Jurkat, Clone E6-1 (cell line): ENCODE measurements around the gene SLC6A17.

Experiments used
- DNase-seq: peaks from one replicate; pipeline ENCODE4 v3.0.0-alpha.2; 2011; ENCODE audit warnings: low read depth, low spot score
- H3K4me3 ChIP-seq: 2 replicates; pipeline ENCODE4 v1.5.1; 2011; ENCODE audit warnings: mild to moderate bottlenecking, low read length, control low read depth, moderate library complexity

SLC6A17 gene

DNA sequence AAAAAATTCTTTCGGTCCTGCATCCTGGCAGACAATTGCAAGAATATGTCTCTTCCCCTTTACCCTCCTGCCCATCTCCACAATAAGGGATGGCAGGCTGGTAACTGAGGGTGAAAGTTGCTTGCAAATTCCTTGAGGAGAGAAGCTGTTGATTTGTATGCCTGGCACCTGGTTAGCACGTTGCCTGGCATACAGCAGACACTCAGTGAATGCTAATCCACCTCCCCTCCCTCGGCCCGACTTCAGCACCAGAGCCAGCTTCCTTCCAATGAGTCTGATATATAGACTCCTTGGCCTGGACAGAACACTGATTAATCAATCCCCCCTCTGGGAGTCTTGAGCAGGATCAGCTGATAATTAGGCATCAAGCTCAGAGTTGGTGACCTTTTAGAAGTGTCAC is 99.0 kb downstream of the SLC6A17 start:
- no peak overlapping the region for H3K4me3 ChIP-seq
- no peak for DNase-seq

DNA sequence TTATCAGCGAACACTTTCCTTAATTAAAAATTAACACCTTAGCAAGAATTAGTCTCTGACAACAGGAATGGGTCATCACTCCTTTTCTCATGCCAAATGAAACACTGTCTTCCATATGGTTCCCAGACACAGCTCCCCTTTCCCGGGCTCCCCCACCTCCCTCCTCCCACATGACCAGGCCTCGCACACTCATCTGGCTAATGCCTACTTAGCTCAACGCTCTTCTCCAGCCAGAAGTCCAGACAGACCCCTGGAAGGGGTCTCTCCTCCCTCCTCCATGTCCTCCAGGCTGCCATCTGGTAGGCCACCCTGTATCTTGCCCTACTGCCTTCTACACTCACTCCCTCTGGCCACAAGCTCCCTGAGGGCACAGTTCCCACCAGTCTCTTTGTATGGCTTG is 99.7 kb downstream of the SLC6A17 start:
- H3K4me3 ChIP-seq, result no peak overlapping the region
- DNase-seq, result no peak

DNA sequence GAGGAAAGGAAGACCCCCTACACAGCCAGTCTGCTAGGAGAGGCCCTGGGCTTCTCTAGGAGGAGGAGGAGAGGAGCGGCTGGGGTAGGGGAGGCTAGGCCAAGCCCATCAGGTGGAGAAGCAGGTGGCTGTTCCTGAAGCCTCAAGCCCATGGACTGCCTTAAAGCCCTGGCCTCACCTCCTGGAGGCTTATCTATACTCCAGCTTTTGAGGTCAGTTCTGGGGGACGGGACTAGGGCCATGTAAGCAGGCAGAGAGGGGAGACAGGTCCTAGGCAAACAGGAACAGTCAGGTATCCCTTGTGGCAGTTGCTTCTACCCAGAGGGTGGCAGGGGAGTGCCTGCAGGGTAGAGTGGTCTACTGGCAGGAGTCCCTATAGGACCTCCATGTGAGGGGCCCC is 100.5 kb downstream of the SLC6A17 start:
- DNase-seq, result no peak
- no peak overlapping the region for H3K4me3 ChIP-seq
